ENCODE data around the gene ADAMTS5.

DNA sequence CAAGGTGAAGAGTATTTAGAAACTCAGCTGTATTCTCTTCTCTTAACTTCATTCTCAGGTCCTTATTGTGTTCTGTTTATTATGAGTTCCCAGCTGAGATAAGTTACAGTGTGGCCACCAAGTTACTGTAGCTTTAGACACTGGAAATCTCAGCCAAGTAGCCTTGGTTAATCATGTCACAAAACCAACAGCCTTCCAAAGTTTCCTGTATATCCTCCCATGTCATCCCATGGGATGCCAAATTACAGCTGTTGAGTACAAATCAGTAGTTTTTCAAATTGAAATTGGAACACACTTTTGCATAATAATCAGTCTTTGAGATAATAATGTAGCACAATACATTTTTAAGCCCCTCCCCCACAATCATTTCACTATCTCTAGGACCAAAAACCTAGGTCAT, 10.7 kb downstream of the ADAMTS5 start:
- TF ChIP-seq, protein P1, sequence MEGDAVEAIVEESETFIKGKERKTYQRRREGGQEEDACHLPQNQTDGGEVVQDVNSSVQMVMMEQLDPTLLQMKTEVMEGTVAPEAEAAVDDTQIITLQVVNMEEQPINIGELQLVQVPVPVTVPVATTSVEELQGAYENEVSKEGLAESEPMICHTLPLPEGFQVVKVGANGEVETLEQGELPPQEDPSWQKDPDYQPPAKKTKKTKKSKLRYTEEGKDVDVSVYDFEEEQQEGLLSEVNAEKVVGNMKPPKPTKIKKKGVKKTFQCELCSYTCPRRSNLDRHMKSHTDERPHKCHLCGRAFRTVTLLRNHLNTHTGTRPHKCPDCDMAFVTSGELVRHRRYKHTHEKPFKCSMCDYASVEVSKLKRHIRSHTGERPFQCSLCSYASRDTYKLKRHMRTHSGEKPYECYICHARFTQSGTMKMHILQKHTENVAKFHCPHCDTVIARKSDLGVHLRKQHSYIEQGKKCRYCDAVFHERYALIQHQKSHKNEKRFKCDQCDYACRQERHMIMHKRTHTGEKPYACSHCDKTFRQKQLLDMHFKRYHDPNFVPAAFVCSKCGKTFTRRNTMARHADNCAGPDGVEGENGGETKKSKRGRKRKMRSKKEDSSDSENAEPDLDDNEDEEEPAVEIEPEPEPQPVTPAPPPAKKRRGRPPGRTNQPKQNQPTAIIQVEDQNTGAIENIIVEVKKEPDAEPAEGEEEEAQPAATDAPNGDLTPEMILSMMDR (IDR thresholded peaks at IDR 0.05): no peak
- no peak for TF ChIP-seq POLR2A (IDR thresholded peaks at IDR 0.05)

Measured in thyroid gland (tissue), 4 donors.